Measurements from ENCODE around the gene ZNF471.

DNA sequence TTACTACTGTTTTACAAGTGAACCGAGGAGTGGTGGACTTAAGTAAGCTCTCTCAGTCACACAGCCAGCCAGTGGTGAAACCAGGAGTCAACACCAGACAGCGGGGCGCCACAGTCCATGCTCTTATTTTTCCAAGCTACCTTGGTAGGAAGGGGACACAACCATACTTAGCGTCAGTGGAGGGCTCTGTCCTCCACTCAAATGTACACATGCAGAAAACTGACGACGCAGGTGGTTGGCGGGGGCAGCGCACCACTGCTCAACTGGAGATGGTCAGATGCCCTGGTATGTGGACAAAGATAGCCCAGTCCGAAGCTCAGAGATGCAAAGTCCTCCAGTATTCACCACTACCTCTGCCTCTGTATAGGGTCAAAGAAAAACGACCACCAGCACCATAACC is 31.6 kb upstream of the ZNF471 start:
- no peak for TF ChIP-seq HCFC1 (IDR thresholded peaks at IDR 0.05; ENCODE audit: low read length)
- TF ChIP-seq POLR2AphosphoS5 (IDR thresholded peaks at IDR 0.05; ENCODE audit: low read length), result no peak
- TF ChIP-seq, protein P1, sequence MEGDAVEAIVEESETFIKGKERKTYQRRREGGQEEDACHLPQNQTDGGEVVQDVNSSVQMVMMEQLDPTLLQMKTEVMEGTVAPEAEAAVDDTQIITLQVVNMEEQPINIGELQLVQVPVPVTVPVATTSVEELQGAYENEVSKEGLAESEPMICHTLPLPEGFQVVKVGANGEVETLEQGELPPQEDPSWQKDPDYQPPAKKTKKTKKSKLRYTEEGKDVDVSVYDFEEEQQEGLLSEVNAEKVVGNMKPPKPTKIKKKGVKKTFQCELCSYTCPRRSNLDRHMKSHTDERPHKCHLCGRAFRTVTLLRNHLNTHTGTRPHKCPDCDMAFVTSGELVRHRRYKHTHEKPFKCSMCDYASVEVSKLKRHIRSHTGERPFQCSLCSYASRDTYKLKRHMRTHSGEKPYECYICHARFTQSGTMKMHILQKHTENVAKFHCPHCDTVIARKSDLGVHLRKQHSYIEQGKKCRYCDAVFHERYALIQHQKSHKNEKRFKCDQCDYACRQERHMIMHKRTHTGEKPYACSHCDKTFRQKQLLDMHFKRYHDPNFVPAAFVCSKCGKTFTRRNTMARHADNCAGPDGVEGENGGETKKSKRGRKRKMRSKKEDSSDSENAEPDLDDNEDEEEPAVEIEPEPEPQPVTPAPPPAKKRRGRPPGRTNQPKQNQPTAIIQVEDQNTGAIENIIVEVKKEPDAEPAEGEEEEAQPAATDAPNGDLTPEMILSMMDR (IDR thresholded peaks at IDR 0.05 in 2 of 3, conservative IDR thresholded peaks at IDR 0.05 in 1 of 3; ENCODE audit: control insufficient read depth in 2 of 3, extremely low read depth in 1 of 3, insufficient read depth in 1 of 3, low read depth in 3 of 3, low read length in 3 of 3), result no peak
- no peak for TF ChIP-seq STAT1 (conservative IDR thresholded peaks at IDR 0.05)
- TF ChIP-seq CBX5 (IDR thresholded peaks at IDR 0.05; ENCODE audit: low read depth), result no peak
- TF ChIP-seq ZNF217 (IDR thresholded peaks at IDR 0.05), result no peak
- TF ChIP-seq, protein P2, sequence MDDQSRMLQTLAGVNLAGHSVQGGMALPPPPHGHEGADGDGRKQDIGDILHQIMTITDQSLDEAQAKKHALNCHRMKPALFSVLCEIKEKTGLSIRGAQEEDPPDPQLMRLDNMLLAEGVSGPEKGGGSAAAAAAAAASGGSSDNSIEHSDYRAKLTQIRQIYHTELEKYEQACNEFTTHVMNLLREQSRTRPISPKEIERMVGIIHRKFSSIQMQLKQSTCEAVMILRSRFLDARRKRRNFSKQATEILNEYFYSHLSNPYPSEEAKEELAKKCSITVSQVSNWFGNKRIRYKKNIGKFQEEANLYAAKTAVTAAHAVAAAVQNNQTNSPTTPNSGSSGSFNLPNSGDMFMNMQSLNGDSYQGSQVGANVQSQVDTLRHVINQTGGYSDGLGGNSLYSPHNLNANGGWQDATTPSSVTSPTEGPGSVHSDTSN (IDR thresholded peaks at IDR 0.05; ENCODE audit: insufficient replicate concordance, low read depth, low read length), result no peak
- TF ChIP-seq, protein P3, sequence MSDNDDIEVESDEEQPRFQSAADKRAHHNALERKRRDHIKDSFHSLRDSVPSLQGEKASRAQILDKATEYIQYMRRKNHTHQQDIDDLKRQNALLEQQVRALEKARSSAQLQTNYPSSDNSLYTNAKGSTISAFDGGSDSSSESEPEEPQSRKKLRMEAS (IDR thresholded peaks at IDR 0.05; ENCODE audit: low read depth, low read length), result no peak
- no peak for TF ChIP-seq CHD1 (IDR thresholded peaks at IDR 0.05; ENCODE audit: low read depth, low read length)

All from GM12878 (cell line).